Measurements from ENCODE around the gene TAB2. TPM values are rescaled to one million over a fixed set of nuclear protein-coding genes. Genes with fewer than 3 reads are reported as not detected.
A peak's percentile ranks its signal among the peaks of the same experiment; 100 is the strongest.

The TAB2 gene
- total RNA-seq, 1 experiment from 2014 or later: 45.8 TPM

- H2AFZ ChIP-seq: no peak overlapping the region
- DNase-seq: peak; percentile 22 to 73
- H3K27ac ChIP-seq: peak overlapping the region; percentile 46
- BruUV-seq (replicated peaks): no TSS peak
- H3K79me2 ChIP-seq (ENCODE audit: low read depth): peaks cover 99% of the 10 kb centered on the region
- ChIA-PET POLR2A (ENCODE audit: unreplicated experiment) (no interaction called here), CTCF (no interaction called here)
- peak overlapping the region; percentile 14; the same call in 1 of the 2 replicates for H3K4me2 ChIP-seq
- 0 out of 2 replicates have a peak, but pooled peaks cover 5% of the 10 kb centered on the region for H4K20me1 ChIP-seq (ENCODE audit: insufficient read depth)
- no peak overlapping the region for H3K4me3 ChIP-seq
- peaks cover 18% of the 10 kb centered on the region for H3F3A ChIP-seq (ENCODE audit: insufficient read depth, low read depth)
- H3K4me1 ChIP-seq (replicated peaks; ENCODE audit: insufficient read depth): peaks cover 21% of the 10 kb centered on the region
- no peaks in the 10 kb centered on the region for H3K9me3 ChIP-seq (ENCODE audit: insufficient read depth, low read depth)
- H3K27me3 ChIP-seq (ENCODE audit: insufficient read depth, low read depth): no peaks in the 10 kb centered on the region
- intact Hi-C loops (cut with micrococcal nuclease; ENCODE audit: unreplicated experiment): no loop called here
- TF ChIP-seq EZH2 (IDR thresholded peaks at IDR 0.05; ENCODE audit: low read depth): no peak
- TF ChIP-seq, protein P1, sequence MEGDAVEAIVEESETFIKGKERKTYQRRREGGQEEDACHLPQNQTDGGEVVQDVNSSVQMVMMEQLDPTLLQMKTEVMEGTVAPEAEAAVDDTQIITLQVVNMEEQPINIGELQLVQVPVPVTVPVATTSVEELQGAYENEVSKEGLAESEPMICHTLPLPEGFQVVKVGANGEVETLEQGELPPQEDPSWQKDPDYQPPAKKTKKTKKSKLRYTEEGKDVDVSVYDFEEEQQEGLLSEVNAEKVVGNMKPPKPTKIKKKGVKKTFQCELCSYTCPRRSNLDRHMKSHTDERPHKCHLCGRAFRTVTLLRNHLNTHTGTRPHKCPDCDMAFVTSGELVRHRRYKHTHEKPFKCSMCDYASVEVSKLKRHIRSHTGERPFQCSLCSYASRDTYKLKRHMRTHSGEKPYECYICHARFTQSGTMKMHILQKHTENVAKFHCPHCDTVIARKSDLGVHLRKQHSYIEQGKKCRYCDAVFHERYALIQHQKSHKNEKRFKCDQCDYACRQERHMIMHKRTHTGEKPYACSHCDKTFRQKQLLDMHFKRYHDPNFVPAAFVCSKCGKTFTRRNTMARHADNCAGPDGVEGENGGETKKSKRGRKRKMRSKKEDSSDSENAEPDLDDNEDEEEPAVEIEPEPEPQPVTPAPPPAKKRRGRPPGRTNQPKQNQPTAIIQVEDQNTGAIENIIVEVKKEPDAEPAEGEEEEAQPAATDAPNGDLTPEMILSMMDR (conservative IDR thresholded peaks at IDR 0.05): no peak
- H3K36me3 ChIP-seq (ENCODE audit: low read depth): peaks cover 20% of the 10 kb centered on the region
- no peaks in the 10 kb centered on the region for H3K9me2 ChIP-seq (ENCODE audit: insufficient read depth)
Observed at GRCh38 chr6:149363154-149363553, 45.6 kb downstream of the TAB2 start.

DNA sequence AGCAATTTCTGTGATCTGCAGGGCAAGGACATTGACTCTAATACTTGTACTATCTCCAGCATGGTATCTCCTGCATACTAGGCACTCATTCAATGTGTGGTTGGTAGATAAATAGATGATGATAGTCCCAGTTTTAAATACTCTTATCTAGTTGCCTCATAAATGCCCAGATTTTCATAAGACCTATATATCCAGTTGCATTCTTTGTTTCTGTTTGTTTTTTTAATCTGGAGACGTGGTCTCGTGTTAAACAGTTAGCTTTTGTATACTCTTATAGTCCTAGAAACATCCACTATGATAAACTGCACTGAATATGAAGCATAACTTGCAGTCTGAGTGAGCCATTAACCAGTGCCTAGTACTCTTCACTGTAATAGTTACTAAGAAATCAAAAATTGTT, 47.0 kb downstream of the TAB2 start:
- no peaks in the 10 kb centered on the region for H3K27me3 ChIP-seq (ENCODE audit: insufficient read depth, low read depth)
- no peak for TF ChIP-seq EZH2 (IDR thresholded peaks at IDR 0.05; ENCODE audit: low read depth)
- TF ChIP-seq, protein P1 (conservative IDR thresholded peaks at IDR 0.05): no peak
- no peak overlapping the region for H3K27ac ChIP-seq
- intact Hi-C loops (cut with micrococcal nuclease; ENCODE audit: unreplicated experiment): no loop called here
- H2AFZ ChIP-seq: no peak overlapping the region
- H3K4me2 ChIP-seq: no peak overlapping the region
- no peak for DNase-seq
- H3F3A ChIP-seq (ENCODE audit: insufficient read depth, low read depth): peaks cover 18% of the 10 kb centered on the region
- no TSS peak for BruUV-seq (replicated peaks)
- H3K9me2 ChIP-seq (ENCODE audit: insufficient read depth): no peaks in the 10 kb centered on the region
- peaks cover 99% of the 10 kb centered on the region for H3K79me2 ChIP-seq (ENCODE audit: low read depth)
- no peaks in the 10 kb centered on the region for H3K9me3 ChIP-seq (ENCODE audit: insufficient read depth, low read depth)
- peaks cover 24% of the 10 kb centered on the region for H3K36me3 ChIP-seq (ENCODE audit: low read depth)
- ChIA-PET CTCF (no interaction called here), POLR2A (ENCODE audit: unreplicated experiment) (no interaction called here)
- no peak overlapping the region for H3K4me3 ChIP-seq
- 0 out of 2 replicates have a peak, but pooled peaks cover 5% of the 10 kb centered on the region for H4K20me1 ChIP-seq (ENCODE audit: insufficient read depth)
- peaks cover 21% of the 10 kb centered on the region for H3K4me1 ChIP-seq (replicated peaks; ENCODE audit: insufficient read depth)

GRCh38 chr6:149365197-149365596, 47.7 kb downstream of the TAB2 start:
- Histone ChIP-seq H3K27me3 (ENCODE audit: insufficient read depth, low read depth) (no peaks in the 10 kb centered on the region), H3K4me1 (replicated peaks; ENCODE audit: insufficient read depth) (peaks cover 21% of the 10 kb centered on the region), H3K4me3 (no peak overlapping the region), H3K9me3 (ENCODE audit: insufficient read depth, low read depth) (no peaks in the 10 kb centered on the region), H3F3A (ENCODE audit: insufficient read depth, low read depth) (peaks cover 18% of the 10 kb centered on the region), H3K79me2 (ENCODE audit: low read depth) (peaks cover 98% of the 10 kb centered on the region), H2AFZ (no peak overlapping the region), H4K20me1 (ENCODE audit: insufficient read depth) (0 out of 2 replicates have a peak, but pooled peaks cover 5% of the 10 kb centered on the region), H3K36me3 (ENCODE audit: low read depth) (peaks cover 28% of the 10 kb centered on the region), H3K4me2 (no peak overlapping the region), H3K9me2 (ENCODE audit: insufficient read depth) (no peaks in the 10 kb centered on the region), H3K27ac (no peak overlapping the region)
- TF ChIP-seq, protein P1 (conservative IDR thresholded peaks at IDR 0.05): no peak
- TF ChIP-seq EZH2 (IDR thresholded peaks at IDR 0.05; ENCODE audit: low read depth): no peak
- ChIA-PET CTCF (no interaction called here), POLR2A (ENCODE audit: unreplicated experiment) (no interaction called here)
- intact Hi-C loops (cut with micrococcal nuclease; ENCODE audit: unreplicated experiment): no loop called here
- no peak for DNase-seq
- no TSS peak for BruUV-seq (replicated peaks)

All from PC-9 (cell line).